Activated naive CD8-positive, alpha-beta T cell treated with anti-CD3 and anti-CD28 coated beads for 36 hours (primary cell): ENCODE data around the gene TRIO. TPM values are rescaled to one million over a fixed set of nuclear protein-coding genes. Genes with fewer than 3 reads are reported as not detected.

Experiments used
- DNase-seq: peaks from one replicate; pipeline ENCODE4 v3.0.0; 2021
- H3K27ac Mint-ChIP-seq: one replicate; pipeline ENCODE4 v1.8.0; 2022; ENCODE audit warnings: mild to moderate bottlenecking, moderate library complexity, mixed read lengths
- H3K27me3 Mint-ChIP-seq: one replicate; pipeline ENCODE4 v1.8.0; 2022; ENCODE audit warnings: mild to moderate bottlenecking, mixed read lengths
- H3K36me3 Mint-ChIP-seq: one replicate; pipeline ENCODE4 v1.8.0; 2021; ENCODE audit warnings: mild to moderate bottlenecking, mixed read lengths
- H3K4me1 Mint-ChIP-seq: one replicate; pipeline ENCODE4 v1.8.0; 2021; ENCODE audit warnings: mixed read lengths
- H3K4me3 Mint-ChIP-seq: one replicate; pipeline ENCODE4 v1.8.0; 2022; ENCODE audit warnings: mild to moderate bottlenecking, moderate library complexity, mixed read lengths
- H3K9me3 Mint-ChIP-seq: one replicate; pipeline ENCODE4 v1.8.0; 2022; ENCODE audit warnings: mixed read lengths
- total RNA-seq, 2 experiments: library from RNA; stranded (reverse); gene quantifications; one replicate each; pipeline ENCODE4 v1.2.3, GENCODE V29; 2021

The TRIO gene
- total RNA-seq, 2 experiments from 2014 or later, result 7.4 to 9.8 TPM

DNA sequence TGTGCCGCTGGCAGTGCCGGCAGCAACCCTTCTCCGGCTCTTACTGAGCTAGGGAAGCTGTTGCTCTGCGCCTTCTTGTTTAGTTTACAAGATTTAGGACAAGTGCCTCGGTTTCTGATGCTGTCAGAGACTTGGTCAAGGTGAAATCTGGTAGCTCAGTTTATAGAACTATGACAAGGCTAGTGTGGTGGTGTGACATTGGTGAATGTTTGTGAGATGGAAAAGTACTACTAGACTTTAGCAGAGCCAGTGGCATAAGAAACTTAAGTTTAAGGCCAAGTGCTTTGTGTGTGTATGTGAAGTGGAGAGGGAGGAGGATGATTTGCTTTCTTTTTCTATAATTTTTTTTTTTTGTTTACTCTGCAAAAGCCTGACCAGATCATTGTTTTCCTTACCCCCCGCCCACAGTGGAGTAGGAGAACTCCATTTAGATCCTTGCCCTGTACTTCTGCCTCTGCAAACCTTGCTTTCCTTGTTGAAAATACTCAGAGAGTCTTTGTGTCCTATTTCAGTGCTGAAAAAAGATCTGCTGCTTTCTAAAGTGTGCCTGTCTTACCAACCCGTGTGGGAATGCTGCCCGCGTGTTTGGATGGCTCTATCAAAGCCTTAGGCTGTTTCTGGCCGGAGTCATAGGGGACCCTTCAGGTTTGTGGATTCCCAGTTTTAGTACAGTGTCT is 75.9 kb downstream of the TRIO start:
- Mint-ChIP-seq H3K36me3 (no peaks in the 10 kb centered on the region), H3K9me3 (peaks cover 1% of the 10 kb centered on the region), H3K4me3 (no peak overlapping the region), H3K27me3 (peaks cover 30% of the 10 kb centered on the region), H3K27ac (no peak overlapping the region), H3K4me1 (peaks cover 13% of the 10 kb centered on the region)
- DNase-seq, result no peak

DNA sequence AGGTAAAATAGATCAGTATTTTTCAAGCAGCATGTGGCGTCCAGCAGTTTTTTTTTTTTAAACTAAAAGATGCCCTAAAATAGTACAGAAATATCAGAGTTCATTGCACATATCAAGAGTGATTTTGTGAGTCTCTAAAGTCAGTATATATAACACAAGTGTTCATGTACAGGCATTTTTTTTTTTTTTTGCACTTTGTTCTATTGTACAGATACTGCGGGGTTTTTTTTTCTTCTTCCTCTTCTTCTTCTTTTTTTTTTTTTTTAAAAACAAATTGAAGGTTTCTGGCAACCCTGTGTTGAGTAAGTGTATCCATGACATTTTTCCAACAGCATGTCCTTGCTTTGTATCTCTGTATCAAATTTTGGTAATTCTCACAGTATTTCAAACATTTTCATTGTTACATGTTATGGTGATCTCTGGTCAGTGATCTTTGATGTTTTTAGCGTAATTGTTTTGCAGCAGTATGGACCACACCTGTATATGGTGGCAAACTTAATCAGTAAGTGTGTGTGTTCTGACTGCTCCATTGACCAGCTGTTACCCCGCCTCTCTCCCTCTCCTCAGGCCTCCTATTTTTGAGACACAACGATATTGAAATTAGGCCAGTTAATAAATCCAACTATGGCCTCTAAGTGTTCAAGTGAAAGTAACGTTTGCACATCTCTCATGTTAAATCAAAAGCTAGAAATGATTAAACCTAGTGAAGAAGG is 76.8 kb downstream of the TRIO start:
- no peaks in the 10 kb centered on the region for H3K36me3 Mint-ChIP-seq
- H3K4me3 Mint-ChIP-seq, result no peak overlapping the region
- H3K27ac Mint-ChIP-seq, result no peak overlapping the region
- peaks cover 25% of the 10 kb centered on the region for H3K27me3 Mint-ChIP-seq
- peaks cover 13% of the 10 kb centered on the region for H3K4me1 Mint-ChIP-seq
- H3K9me3 Mint-ChIP-seq, result peaks cover 1% of the 10 kb centered on the region
- no peak for DNase-seq

DNA sequence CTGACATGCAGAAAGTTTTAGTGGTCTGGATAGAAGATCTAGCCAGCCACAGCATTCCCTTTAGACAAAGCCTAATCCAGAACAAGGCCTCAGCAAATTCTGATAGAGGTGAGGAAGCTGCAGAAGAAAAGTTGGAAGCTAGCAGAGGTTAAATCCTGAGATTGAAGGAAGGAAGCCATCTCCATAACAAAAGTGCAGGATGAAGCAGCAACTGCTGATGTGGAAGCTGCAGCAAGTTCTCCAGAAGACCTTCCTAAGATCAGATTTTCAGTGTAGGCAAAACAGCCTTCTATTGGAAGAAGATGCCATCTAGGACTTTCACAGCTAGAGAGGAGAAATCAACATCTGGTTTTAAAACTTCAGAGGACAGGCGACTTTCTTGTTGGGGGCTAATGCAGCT is 77.5 kb downstream of the TRIO start:
- Mint-ChIP-seq H3K27ac (no peak overlapping the region), H3K4me3 (no peak overlapping the region), H3K4me1 (peaks cover 13% of the 10 kb centered on the region), H3K9me3 (peaks cover 1% of the 10 kb centered on the region), H3K27me3 (peaks cover 19% of the 10 kb centered on the region), H3K36me3 (no peaks in the 10 kb centered on the region)
- no peak for DNase-seq

DNA sequence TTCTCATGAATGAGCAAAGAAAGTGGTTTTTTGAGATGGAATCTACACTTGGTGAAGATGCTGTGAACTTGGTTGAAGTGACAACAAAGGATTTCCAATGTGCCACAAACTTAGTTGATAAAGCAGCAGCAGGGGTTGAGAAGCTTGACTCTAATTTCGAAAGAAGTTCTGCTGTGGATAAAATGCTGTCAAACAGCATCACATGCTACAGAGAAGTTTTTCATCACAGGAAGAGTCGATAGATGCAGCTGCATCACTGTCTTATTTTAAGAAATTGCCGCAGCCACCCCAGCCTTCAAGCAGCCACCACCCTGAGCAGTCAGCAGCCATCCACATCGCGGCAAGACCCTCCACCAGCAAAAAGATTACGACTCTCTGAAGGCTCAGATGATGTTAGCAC is 78.6 kb downstream of the TRIO start:
- H3K4me3 Mint-ChIP-seq, result no peak overlapping the region
- H3K4me1 Mint-ChIP-seq, result peaks cover 13% of the 10 kb centered on the region
- DNase-seq, result no peak

DNA sequence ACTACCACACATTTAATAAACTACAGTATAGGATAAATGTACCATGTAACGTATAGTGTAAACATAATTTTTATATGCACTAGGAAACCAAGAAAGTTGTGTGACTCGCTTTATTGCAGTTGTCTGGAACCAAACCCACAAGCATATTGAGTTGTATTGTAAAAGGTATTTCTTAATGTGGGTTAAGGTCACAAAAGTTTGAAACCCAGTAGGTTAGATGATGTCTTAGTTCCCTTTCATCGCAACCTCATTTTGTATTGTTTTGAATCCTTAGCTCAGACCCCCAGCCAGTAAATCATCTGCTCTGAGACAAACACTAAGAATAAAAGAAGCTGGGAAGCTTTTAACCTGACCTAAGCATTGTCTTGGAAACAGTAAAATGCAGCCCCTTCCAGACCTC is 79.1 kb downstream of the TRIO start:
- H3K36me3 Mint-ChIP-seq, result no peaks in the 10 kb centered on the region
- H3K4me1 Mint-ChIP-seq, result peaks cover 13% of the 10 kb centered on the region
- no peak for DNase-seq
- no peak overlapping the region for H3K4me3 Mint-ChIP-seq
- peaks cover 10% of the 10 kb centered on the region for H3K27me3 Mint-ChIP-seq
- H3K9me3 Mint-ChIP-seq, result peaks cover 1% of the 10 kb centered on the region
- no peak overlapping the region for H3K27ac Mint-ChIP-seq

More for the DNA sequence above, 78.6 kb downstream of the TRIO start:
- Mint-ChIP-seq H3K36me3 (no peaks in the 10 kb centered on the region), H3K27me3 (peaks cover 10% of the 10 kb centered on the region), H3K27ac (no peak overlapping the region), H3K9me3 (peaks cover 1% of the 10 kb centered on the region)

DNA sequence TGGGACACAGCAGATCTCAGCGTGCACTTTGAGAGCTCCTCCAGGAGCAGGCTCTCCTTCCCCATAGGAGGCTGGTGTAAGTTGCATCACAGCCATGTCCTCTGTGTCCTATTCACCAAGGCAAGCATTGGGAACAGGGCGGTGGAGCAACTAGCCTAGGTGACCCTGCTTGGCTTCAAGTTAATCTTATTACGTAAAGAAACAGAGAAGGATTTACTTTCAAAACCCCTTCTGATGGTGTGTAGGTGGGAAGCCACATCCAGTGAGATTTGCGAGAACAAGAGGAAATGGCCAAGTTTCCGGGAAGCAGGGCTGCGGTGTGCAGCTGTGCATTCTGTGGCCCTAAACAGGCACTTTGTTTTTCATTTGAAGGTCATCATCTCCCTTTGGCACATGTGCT is 80.2 kb downstream of the TRIO start:
- peak; percentile 14 for DNase-seq
- no peak overlapping the region for H3K27ac Mint-ChIP-seq
- peaks cover 1% of the 10 kb centered on the region for H3K9me3 Mint-ChIP-seq
- no peak overlapping the region for H3K4me3 Mint-ChIP-seq
- peaks cover 10% of the 10 kb centered on the region for H3K27me3 Mint-ChIP-seq
- H3K36me3 Mint-ChIP-seq, result no peaks in the 10 kb centered on the region
- peaks cover 13% of the 10 kb centered on the region for H3K4me1 Mint-ChIP-seq

DNA sequence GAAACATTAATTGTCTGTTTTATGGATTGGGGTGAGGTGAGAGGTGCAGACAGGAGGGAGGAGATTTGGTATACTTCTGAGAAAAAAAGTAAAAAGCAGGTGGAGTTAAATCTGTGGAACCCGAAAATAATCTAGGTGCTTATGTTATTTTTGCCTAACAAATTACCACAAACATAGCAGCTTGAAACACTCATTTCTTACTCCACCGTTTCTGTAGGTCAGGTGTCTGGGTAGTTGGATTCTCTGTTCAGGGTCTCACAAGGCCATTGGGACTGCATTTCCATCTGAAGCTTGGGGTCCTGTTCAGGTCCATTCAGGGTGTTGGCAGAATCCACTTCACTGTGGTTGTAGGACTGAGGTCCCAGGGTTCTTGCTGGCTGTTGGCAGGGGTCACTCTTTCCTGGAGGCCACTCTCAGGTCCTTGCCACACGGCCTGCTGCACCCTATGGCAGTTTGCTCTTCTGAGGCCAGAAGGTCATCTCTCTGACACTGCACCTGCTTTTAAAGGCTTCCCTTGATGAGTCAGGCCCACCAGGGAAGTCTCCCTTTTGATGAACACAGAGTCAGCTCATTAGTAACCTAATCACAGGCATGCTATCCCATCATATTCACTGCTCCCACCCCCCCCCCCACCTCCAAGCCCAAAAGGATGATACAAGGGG is 82.2 kb downstream of the TRIO start:
- H3K36me3 Mint-ChIP-seq, result no peaks in the 10 kb centered on the region
- DNase-seq, result no peak
- no peak overlapping the region for H3K27ac Mint-ChIP-seq
- peaks cover 13% of the 10 kb centered on the region for H3K4me1 Mint-ChIP-seq
- H3K9me3 Mint-ChIP-seq, result peaks cover 1% of the 10 kb centered on the region
- no peak overlapping the region for H3K4me3 Mint-ChIP-seq
- peaks cover 10% of the 10 kb centered on the region for H3K27me3 Mint-ChIP-seq

DNA sequence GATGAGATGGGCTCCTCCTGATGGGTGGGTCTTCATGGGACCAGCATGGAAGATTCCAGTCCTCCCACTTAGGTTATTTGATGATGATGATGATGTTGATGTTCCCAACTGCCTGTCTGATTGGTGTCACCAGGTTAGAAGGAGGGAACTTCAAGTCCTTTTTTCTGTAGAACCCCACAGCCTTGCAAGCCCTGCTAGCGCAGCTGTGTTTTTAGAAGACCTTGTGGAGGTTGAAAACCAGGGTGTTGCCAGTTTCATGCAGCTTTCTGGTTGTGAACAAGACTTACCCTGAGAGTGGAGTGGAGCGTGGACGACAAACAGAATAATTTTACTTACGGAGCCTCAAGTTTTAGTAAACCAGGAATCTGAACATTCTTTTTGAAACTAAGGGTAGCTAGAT is 83.0 kb downstream of the TRIO start:
- DNase-seq, result no peak
- Mint-ChIP-seq H3K27ac (no peak overlapping the region), H3K4me3 (no peak overlapping the region), H3K27me3 (peaks cover 10% of the 10 kb centered on the region), H3K9me3 (peaks cover 1% of the 10 kb centered on the region), H3K4me1 (peaks cover 13% of the 10 kb centered on the region), H3K36me3 (no peaks in the 10 kb centered on the region)

DNA sequence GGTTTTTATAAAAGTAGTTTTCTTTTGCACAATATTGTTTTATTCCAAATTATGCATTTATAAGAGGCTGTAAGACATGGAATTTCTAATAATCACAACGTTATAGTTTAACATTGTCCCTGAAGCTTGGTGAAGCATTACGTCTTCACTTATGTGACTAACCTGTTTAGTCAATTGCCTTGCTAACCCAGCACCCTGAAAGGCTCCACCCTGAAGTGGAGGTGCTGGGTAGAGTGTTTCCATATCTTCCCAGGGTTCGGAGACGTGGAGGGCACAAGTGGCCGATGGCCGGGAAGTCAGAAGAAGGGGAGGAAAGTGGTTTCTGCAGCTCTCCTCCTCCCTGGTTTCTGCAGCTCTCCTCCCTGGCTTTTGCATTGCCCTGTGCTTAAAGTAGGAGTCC is 83.4 kb downstream of the TRIO start:
- Mint-ChIP-seq H3K4me1 (peaks cover 13% of the 10 kb centered on the region), H3K4me3 (no peak overlapping the region), H3K27ac (no peak overlapping the region), H3K9me3 (no peaks in the 10 kb centered on the region), H3K36me3 (no peaks in the 10 kb centered on the region), H3K27me3 (peaks cover 10% of the 10 kb centered on the region)
- DNase-seq, result no peak

DNA sequence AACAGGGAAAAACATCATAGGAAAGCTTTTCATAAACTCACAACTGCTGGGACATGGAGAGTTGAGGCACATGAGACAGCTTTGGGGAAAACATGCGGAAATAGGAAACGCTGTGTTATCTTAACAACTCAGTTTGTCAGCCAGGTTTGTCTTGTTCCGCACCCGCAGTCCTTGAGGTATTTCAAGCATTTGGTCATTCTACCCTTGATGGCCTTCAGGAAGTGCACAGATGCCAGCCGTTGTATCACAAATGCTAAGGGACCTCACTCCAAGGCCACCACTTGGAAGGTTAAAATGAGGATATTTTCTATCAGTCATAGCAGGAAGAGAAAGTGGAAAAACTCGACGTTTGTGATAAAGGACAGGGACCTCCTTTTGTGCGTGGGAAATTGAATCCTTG is 83.8 kb downstream of the TRIO start:
- H3K27ac Mint-ChIP-seq, result no peak overlapping the region

DNA sequence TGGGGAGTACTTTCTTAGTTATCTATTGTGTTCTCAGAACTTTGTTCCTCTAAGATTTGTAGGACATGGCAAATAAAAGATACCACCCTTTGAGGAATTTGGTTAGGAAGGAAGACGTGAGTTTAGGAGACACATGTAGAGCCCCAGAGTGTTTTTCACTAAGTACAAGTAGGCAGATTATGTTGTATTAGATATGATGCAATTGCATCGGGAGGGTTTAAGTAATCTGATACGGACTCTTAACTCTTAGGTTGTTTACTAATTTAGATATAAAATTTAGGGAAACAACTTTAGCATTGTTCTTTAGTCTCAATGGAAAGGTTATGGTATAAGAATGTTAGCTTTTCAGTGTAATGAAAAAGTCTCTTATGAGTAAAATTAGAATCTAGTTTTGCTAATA is 84.4 kb downstream of the TRIO start:
- no peak overlapping the region for H3K4me3 Mint-ChIP-seq
- peaks cover 10% of the 10 kb centered on the region for H3K27me3 Mint-ChIP-seq
- DNase-seq, result no peak
- no peaks in the 10 kb centered on the region for H3K9me3 Mint-ChIP-seq
- no peak overlapping the region for H3K27ac Mint-ChIP-seq
- H3K36me3 Mint-ChIP-seq, result no peaks in the 10 kb centered on the region
- H3K4me1 Mint-ChIP-seq, result peaks cover 11% of the 10 kb centered on the region

More for the DNA sequence above, 83.8 kb downstream of the TRIO start:
- peaks cover 11% of the 10 kb centered on the region for H3K4me1 Mint-ChIP-seq
- H3K27me3 Mint-ChIP-seq, result peaks cover 10% of the 10 kb centered on the region
- H3K4me3 Mint-ChIP-seq, result no peak overlapping the region
- no peaks in the 10 kb centered on the region for H3K36me3 Mint-ChIP-seq
- no peaks in the 10 kb centered on the region for H3K9me3 Mint-ChIP-seq
- no peak for DNase-seq

DNA sequence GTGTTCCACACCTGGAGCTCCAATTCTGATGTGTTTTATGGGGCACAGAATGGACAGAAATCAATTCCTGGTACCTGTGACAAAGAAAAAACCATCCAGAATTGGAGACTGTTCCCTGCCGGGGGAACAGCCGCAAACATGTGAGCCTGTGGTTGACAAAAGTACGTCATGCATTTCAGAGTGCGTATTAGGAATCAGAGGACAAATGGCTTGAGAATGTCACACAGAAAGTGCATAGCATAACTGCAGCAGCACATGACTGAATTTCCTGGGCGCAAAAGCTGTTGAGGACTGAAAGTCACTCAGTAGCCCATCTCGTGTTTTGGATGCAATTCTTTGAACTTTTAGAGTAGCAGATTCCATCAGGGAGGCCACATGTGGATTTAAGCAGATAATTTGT is 85.1 kb downstream of the TRIO start:
- no peak for DNase-seq
- H3K27ac Mint-ChIP-seq, result no peak overlapping the region
- H3K4me3 Mint-ChIP-seq, result no peak overlapping the region
- H3K36me3 Mint-ChIP-seq, result no peaks in the 10 kb centered on the region
- peaks cover 5% of the 10 kb centered on the region for H3K4me1 Mint-ChIP-seq
- peaks cover 3% of the 10 kb centered on the region for H3K27me3 Mint-ChIP-seq
- no peaks in the 10 kb centered on the region for H3K9me3 Mint-ChIP-seq

DNA sequence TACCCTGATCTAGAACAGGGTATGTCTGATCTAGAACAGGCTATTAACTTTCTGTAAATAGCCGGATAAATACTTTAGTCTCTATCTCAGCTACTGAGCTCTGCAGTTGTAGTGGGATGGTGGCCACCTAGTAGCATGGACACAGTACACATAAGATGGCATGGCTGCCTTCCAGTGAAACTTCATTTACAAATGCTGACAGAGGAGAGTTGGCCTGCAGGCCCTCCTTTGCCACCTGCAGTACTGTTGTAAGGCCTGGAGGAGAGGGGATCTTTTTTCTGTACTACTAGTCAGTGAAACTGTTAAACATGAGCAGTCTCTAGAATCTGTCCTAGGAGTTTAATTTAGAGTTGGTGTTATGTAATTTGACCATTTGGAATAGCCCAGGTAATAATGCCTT is 86.0 kb downstream of the TRIO start:
- H3K27ac Mint-ChIP-seq, result no peak overlapping the region
- no peaks in the 10 kb centered on the region for H3K4me1 Mint-ChIP-seq
- no peak overlapping the region for H3K4me3 Mint-ChIP-seq
- H3K9me3 Mint-ChIP-seq, result no peaks in the 10 kb centered on the region
- no peak for DNase-seq
- peaks cover 5% of the 10 kb centered on the region for H3K27me3 Mint-ChIP-seq
- no peaks in the 10 kb centered on the region for H3K36me3 Mint-ChIP-seq

DNA sequence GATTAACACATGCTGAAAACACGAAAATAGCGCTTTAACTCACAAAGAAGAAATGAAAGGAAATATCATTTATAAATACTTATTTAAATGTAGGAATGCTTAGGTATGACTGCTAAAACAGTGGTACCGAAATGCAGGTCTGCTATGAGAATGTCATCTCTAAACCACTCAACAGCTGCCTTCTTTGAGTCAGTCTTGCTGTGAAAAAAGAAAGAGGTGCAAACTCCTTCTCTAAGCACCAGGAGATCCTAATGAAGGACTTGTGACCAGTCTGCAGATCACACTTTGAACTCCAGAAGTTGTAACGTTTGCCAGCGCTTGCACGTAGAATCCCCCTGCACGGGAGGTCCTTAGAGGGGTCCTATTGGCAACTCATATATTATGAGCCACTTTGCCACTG is 86.6 kb downstream of the TRIO start:
- H3K27ac Mint-ChIP-seq, result no peak overlapping the region
- no peak overlapping the region for H3K4me3 Mint-ChIP-seq
- H3K4me1 Mint-ChIP-seq, result no peaks in the 10 kb centered on the region
- H3K27me3 Mint-ChIP-seq, result peaks cover 5% of the 10 kb centered on the region
- DNase-seq, result no peak
- H3K9me3 Mint-ChIP-seq, result no peaks in the 10 kb centered on the region
- H3K36me3 Mint-ChIP-seq, result no peaks in the 10 kb centered on the region

DNA sequence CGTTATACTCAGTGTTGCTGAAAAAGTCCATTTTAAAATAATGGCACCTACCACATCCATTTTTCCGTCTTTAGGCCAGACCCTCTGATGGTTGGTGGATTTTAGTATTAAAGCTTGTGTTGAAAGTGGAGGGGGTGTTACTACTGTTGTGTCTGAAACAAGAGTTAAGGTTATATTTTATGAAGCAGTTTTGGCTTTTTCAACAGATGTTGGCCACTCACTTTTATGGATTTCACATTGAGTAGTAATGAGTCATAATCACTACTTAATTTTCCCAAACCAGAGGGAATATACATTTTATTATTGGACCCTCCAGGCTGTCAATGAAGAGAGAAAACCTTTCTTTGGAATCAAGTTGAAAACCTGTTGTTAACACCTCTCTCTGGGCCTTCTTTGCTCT is 88.0 kb downstream of the TRIO start:
- Mint-ChIP-seq H3K4me1 (no peaks in the 10 kb centered on the region), H3K27me3 (peaks cover 8% of the 10 kb centered on the region), H3K4me3 (no peak overlapping the region), H3K9me3 (no peaks in the 10 kb centered on the region), H3K36me3 (no peaks in the 10 kb centered on the region), H3K27ac (no peak overlapping the region)
- DNase-seq, result no peak
